ENCODE data around the gene ITGB1BP1. TPM values are rescaled to one million over a fixed set of nuclear protein-coding genes. Genes with fewer than 3 reads are reported as not detected.

The ITGB1BP1 gene
- total RNA-seq, 1 experiment from 2014 or later, result 93.1 TPM

DNA sequence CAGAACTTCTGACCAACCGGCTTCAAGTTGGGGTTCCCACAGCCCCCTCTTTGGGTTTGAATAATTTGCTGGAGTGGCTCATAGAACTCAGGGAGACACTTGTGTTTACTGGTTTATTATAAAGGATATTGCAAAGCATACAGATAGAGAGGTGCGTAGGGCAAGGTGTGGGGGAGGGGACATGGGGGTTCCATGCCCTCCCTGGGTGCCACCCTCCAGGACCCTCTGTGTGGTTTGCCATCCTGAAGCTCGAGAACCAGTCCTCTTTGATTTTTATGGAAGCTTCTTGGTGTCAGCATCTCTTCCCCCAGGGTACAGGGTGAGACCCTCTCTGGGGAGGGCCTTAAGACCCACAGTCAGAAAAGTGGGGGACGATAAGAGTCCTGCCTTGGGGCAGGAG lies 38.8 kb downstream of the ITGB1BP1 start:
- no peaks in the 10 kb centered on the region for H3K27me3 Mint-ChIP-seq (ENCODE audit: unreplicated experiment)
- H3K4me1 Mint-ChIP-seq (ENCODE audit: low read depth, unreplicated experiment), result peaks cover 12% of the 10 kb centered on the region
- no peak for DNase-seq
- no TSS peak for BruUV-seq (replicated peaks)
- peaks cover 54% of the 10 kb centered on the region for H3K36me3 Mint-ChIP-seq (ENCODE audit: insufficient read depth, unreplicated experiment)
- TF ChIP-seq, protein P1, sequence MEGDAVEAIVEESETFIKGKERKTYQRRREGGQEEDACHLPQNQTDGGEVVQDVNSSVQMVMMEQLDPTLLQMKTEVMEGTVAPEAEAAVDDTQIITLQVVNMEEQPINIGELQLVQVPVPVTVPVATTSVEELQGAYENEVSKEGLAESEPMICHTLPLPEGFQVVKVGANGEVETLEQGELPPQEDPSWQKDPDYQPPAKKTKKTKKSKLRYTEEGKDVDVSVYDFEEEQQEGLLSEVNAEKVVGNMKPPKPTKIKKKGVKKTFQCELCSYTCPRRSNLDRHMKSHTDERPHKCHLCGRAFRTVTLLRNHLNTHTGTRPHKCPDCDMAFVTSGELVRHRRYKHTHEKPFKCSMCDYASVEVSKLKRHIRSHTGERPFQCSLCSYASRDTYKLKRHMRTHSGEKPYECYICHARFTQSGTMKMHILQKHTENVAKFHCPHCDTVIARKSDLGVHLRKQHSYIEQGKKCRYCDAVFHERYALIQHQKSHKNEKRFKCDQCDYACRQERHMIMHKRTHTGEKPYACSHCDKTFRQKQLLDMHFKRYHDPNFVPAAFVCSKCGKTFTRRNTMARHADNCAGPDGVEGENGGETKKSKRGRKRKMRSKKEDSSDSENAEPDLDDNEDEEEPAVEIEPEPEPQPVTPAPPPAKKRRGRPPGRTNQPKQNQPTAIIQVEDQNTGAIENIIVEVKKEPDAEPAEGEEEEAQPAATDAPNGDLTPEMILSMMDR (IDR thresholded peaks at IDR 0.05; ENCODE audit: unreplicated experiment), result no peak
- intact Hi-C loops (cut with micrococcal nuclease; ENCODE audit: unreplicated experiment), result no loop called here
- no peak overlapping the region for H3K27ac Mint-ChIP-seq (ENCODE audit: unreplicated experiment)
- H3K4me3 Mint-ChIP-seq (ENCODE audit: low read depth, unreplicated experiment), result no peak overlapping the region
- H3K9me3 Mint-ChIP-seq (ENCODE audit: low read depth, unreplicated experiment), result no peaks in the 10 kb centered on the region
- CTCF ChIA-PET, result no interaction called here

DNA sequence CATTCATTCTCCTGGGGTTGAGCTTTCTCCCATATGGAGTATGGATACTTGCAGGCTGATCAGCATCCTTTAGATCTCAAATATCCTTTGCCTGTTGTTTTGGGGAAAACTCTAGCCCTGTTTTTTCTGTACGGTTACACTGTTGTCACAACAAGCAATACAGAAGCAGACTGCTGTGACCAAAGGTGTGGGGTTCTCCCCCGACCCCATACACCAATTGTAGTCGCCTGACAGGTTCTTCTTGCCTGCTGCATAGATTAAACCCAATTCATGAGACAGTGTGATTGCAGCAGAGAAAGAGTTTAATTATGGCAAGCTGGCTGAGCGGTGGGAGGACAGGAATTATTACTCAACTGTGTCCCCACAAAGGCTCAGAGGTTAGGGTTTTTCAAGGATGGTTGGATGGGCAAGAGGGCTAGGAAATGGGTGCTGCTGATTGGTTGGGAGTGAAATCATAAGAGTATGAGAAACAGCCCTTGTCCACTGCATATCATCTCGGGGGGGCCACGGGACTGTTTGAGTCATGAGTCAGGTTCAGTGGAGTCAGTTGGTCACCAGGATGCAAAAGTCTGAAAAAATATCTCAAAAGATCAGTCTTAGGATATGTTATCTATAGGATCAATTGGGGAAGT lies 40.6 kb downstream of the ITGB1BP1 start:
- no peak overlapping the region for H3K27ac Mint-ChIP-seq (ENCODE audit: unreplicated experiment)
- DNase-seq, result no peak
- peaks cover 12% of the 10 kb centered on the region for H3K4me1 Mint-ChIP-seq (ENCODE audit: low read depth, unreplicated experiment)
- CTCF ChIA-PET, result no interaction called here
- no peaks in the 10 kb centered on the region for H3K27me3 Mint-ChIP-seq (ENCODE audit: unreplicated experiment)
- TF ChIP-seq, protein P1 (IDR thresholded peaks at IDR 0.05; ENCODE audit: unreplicated experiment), result no peak
- no peaks in the 10 kb centered on the region for H3K9me3 Mint-ChIP-seq (ENCODE audit: low read depth, unreplicated experiment)
- intact Hi-C loops (cut with micrococcal nuclease; ENCODE audit: unreplicated experiment), result no loop called here
- BruUV-seq (replicated peaks), result no TSS peak
- H3K4me3 Mint-ChIP-seq (ENCODE audit: low read depth, unreplicated experiment), result no peak overlapping the region
- peaks cover 51% of the 10 kb centered on the region for H3K36me3 Mint-ChIP-seq (ENCODE audit: insufficient read depth, unreplicated experiment)

DNA sequence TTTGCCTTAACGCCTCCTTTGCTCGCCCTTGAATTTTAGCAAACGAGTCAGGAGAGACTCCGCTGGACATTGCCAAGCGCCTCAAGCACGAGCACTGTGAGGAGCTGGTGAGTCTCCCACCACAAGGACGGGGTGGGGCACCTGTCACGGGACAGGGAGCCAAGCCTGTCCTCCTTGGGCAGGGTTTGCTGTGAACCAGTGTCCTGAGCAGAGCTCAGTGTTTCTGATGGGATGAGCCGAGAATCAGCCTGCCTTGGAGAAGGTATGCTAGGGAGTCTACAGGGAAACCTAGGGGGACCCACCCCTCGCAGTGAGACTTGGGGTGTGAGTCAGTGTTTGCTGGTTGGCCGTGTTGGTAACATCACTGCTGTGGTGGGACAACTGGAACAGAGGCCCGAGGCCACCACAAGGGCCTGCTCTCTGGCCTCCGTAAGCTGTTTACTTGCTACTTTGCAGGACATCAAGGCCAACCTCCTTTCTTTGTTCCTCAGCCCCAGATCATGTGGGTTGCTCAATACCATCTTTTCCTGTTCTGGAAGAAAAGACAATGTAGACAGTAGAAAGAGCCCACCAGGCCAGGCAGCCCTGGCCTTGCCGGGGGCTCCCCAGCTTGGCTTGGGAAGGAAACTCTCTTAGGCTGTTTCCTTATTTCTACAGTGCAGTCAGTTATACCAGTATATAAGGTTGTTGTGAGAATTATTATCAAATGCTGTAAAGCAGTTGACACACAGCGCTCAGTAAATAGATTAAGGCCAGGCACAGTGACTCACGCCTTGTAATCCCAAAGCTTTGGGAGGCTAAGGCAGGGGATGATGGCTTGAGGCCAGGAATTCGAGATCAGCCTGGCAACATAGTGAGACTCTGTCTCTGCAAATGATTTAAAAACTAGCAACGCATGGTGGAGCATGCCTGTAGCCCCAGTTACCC lies 42.4 kb downstream of the ITGB1BP1 start:
- Mint-ChIP-seq H3K9me3 (ENCODE audit: low read depth, unreplicated experiment) (no peaks in the 10 kb centered on the region), H3K27me3 (ENCODE audit: unreplicated experiment) (no peaks in the 10 kb centered on the region), H3K27ac (ENCODE audit: unreplicated experiment) (peak overlapping the region; percentile 58), H3K4me1 (ENCODE audit: low read depth, unreplicated experiment) (peaks cover 12% of the 10 kb centered on the region), H3K4me3 (ENCODE audit: low read depth, unreplicated experiment) (no peak overlapping the region), H3K36me3 (ENCODE audit: insufficient read depth, unreplicated experiment) (peaks cover 43% of the 10 kb centered on the region)
- intact Hi-C loops (cut with micrococcal nuclease; ENCODE audit: unreplicated experiment), result no loop called here
- TF ChIP-seq, protein P1 (IDR thresholded peaks at IDR 0.05; ENCODE audit: unreplicated experiment), result no peak
- BruUV-seq (replicated peaks), result no TSS peak
- CTCF ChIA-PET, result interaction anchor here (0.5 to 0.7 kb wide), 2 partner anchors 39 to 668 kb away, joined by 6 read pairs; no protein-coding TSS in a partner anchor
- peak; percentile 54 for DNase-seq

DNA sequence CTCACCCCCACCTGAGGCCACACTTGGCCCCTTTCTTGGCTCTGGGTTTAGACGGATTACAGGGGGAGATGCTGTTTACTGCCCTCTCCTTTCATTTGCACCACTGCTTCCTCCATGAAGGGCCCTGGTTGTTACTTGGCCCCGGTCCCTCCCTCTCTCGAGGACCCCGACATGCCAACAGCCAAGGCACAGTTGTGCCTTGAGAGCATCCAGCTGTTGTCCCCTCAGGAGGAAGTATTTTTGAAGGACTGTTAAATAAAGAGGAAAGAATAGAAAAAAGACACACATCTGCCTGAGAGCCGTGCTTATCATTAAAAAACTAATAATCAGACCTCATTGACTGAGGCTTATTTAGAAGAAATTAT lies 44.0 kb downstream of the ITGB1BP1 start:
- intact Hi-C loops (cut with micrococcal nuclease; ENCODE audit: unreplicated experiment), result no loop called here
- no peaks in the 10 kb centered on the region for H3K27me3 Mint-ChIP-seq (ENCODE audit: unreplicated experiment)
- H3K4me1 Mint-ChIP-seq (ENCODE audit: low read depth, unreplicated experiment), result peaks cover 12% of the 10 kb centered on the region
- H3K9me3 Mint-ChIP-seq (ENCODE audit: low read depth, unreplicated experiment), result no peaks in the 10 kb centered on the region
- H3K4me3 Mint-ChIP-seq (ENCODE audit: low read depth, unreplicated experiment), result no peak overlapping the region
- H3K36me3 Mint-ChIP-seq (ENCODE audit: insufficient read depth, unreplicated experiment), result peaks cover 53% of the 10 kb centered on the region
- CTCF ChIA-PET, result no interaction called here
- no peak overlapping the region for H3K27ac Mint-ChIP-seq (ENCODE audit: unreplicated experiment)
- TF ChIP-seq, protein P1 (IDR thresholded peaks at IDR 0.05; ENCODE audit: unreplicated experiment), result no peak
- DNase-seq, result no peak
- BruUV-seq (replicated peaks), result no TSS peak
